EH (cell line): Measurements from ENCODE around the gene NFASC.

Experiments used
- DNase-seq: peaks from one replicate; pipeline ENCODE4 v3.0.0-alpha.2; 2015; ENCODE audit warnings: low read depth

The NFASC gene

GRCh38 chr1:204983136-204983535 lies 112.5 kb downstream of the NFASC start:
- DNase-seq = no peak

GRCh38 chr1:204983881-204984280 lies 113.2 kb downstream of the NFASC start:
- DNase-seq = no peak

- DNase-seq = no peak
Measured at GRCh38 chr1:204984499-204984898, 113.8 kb downstream of the NFASC start.

GRCh38 chr1:204986181-204986580 lies 115.5 kb downstream of the NFASC start:
- DNase-seq = no peak

- DNase-seq = no peak
Measured at GRCh38 chr1:204987689-204988088, 117.0 kb downstream of the NFASC start.

GRCh38 chr1:204988196-204988595 lies 117.5 kb downstream of the NFASC start:
- DNase-seq = no peak

GRCh38 chr1:204989266-204990058 lies 118.8 kb downstream of the NFASC start:
- peak; percentile 71 for DNase-seq

- DNase-seq = no peak
Measured at GRCh38 chr1:204990059-204990664, 119.5 kb downstream of the NFASC start.

- no peak for DNase-seq
Measured at GRCh38 chr1:204990721-204991341, 120.2 kb downstream of the NFASC start.

GRCh38 chr1:204991342-204991844 lies 120.7 kb downstream of the NFASC start:
- DNase-seq = no peak

- no peak for DNase-seq
Measured at GRCh38 chr1:204992201-204992997, 121.7 kb downstream of the NFASC start.

GRCh38 chr1:204992998-204993314 lies 122.3 kb downstream of the NFASC start:
- no peak for DNase-seq

GRCh38 chr1:204994086-204994862 lies 123.6 kb downstream of the NFASC start:
- peak; percentile 45 for DNase-seq

GRCh38 chr1:204996981-204997380 lies 126.3 kb downstream of the NFASC start:
- no peak for DNase-seq

- no peak for DNase-seq
Measured at GRCh38 chr1:204997591-204998355, 127.1 kb downstream of the NFASC start.

GRCh38 chr1:205001162-205001561 lies 130.5 kb downstream of the NFASC start:
- no peak for DNase-seq

- no peak for DNase-seq
Measured at GRCh38 chr1:205002705-205003104, 132.0 kb downstream of the NFASC start.

- DNase-seq = no peak
Measured at GRCh38 chr1:205003358-205004131, 132.9 kb downstream of the NFASC start.

GRCh38 chr1:205004351-205004750 lies 133.7 kb downstream of the NFASC start:
- DNase-seq = no peak

- DNase-seq = no peak
Measured at GRCh38 chr1:205008896-205009295, 138.2 kb downstream of the NFASC start.
